Esophagus muscularis mucosa (tissue), 4 donors: ENCODE results near the gene AIMP1. TPM values are rescaled to one million over a fixed set of nuclear protein-coding genes. Genes with fewer than 3 reads are reported as not detected.

Experiments used
- DNase-seq: peaks from one replicate; pipeline ENCODE4 v3.0.0-alpha.2; 2017; ENCODE audit errors: extremely low spot score
- H3K27ac ChIP-seq, 4 donors: fragments of 200-600 bp; sonication (generic); replicated peaks in 1 of 4; 1 replicate in 3 of 4; 2 replicates in 1 of 4; pipeline ENCODE4 v1.5.1; 2016 to 2019; ENCODE audit warnings: mild to moderate bottlenecking in 1 of 4
- H3K27me3 ChIP-seq, 4 donors: fragments of 200-600 bp; sonication (generic); one replicate each; pipeline versions ENCODE4 v1.5.1 to v1.6.0; 2016 to 2019
- H3K36me3 ChIP-seq, 4 donors: fragments of 200-600 bp; sonication (generic); one replicate each; pipeline ENCODE4 v1.5.1; 2016 to 2019
- H3K4me1 ChIP-seq, 4 donors: fragments of 200-600 bp; sonication (generic); one replicate each; pipeline ENCODE4 v1.5.1; 2016 to 2019
- H3K4me3 ChIP-seq, 4 donors: fragments of 200-600 bp; sonication (generic); 1 replicate in 2 of 4; 2 replicates in 2 of 4; pipeline ENCODE4 v1.5.1; 2016 to 2019; ENCODE audit warnings: mild to moderate bottlenecking in 4 of 4, moderate library complexity in 1 of 4
- H3K9me3 ChIP-seq, 4 donors: fragments of 200-600 bp; sonication (generic); 1 replicate in 3 of 4; 2 replicates in 1 of 4; pipeline ENCODE4 v1.5.1; 2016 to 2019
- CTCF ChIP-seq, 3 experiments: fragments of 200-600 bp in 2 of 3; fragments of 450-650 bp in 1 of 3; sonication (generic) in 2 of 3; IDR thresholded peaks; one replicate each; pipeline ENCODE4 v1.5.1; 2017 to 2019; ENCODE audit warnings: antibody characterized with exemption in 3 of 3, mild to moderate bottlenecking in 2 of 3, moderate library complexity in 1 of 3
- EP300 ChIP-seq: sonication (generic); formaldehyde crosslinking; IDR thresholded peaks from one replicate; pipeline ENCODE4 v1.6.1; 2017; ENCODE audit warnings: antibody characterized with exemption
- POLR2A ChIP-seq: fragments of 450-650 bp; IDR thresholded peaks from one replicate; pipeline ENCODE4 v1.6.1; 2017; ENCODE audit warnings: antibody characterized with exemption, moderate library complexity, mild to moderate bottlenecking, low read depth
- POLR2AphosphoS5 ChIP-seq, 2 donors: sonication (generic); formaldehyde crosslinking; IDR thresholded peaks; one replicate each; pipeline ENCODE4 v1.6.1; 2017; ENCODE audit warnings: antibody characterized with exemption in 2 of 2
- WGBS: methylation state at CpG from one replicate; pipeline ENCODE4 v1.1.5; 2018; 5-methylcytosine and 5-hydroxymethylcytosine counted together
- intact Hi-C: fragments of 100-400 bp; cut with DNase I; formaldehyde crosslinking; loops from one replicate; pipeline ENCODE4 v1.15.1; 2023
- total RNA-seq, 4 donors: library from RNA; depleted of rRNA; stranded (reverse); fragments of >200 nt; gene quantifications; one replicate each; pipeline versions ENCODE4 v1.1.0 to v1.2.1, GENCODE V29; 2016

The AIMP1 gene
- 10 to 100 TPM; 19.1 to 29.9 (median 25.7) TPM for total RNA-seq

- Histone ChIP-seq H3K4me1 (peaks cover 20 to 47% (median 40%) of the 10 kb centered on the region in 4 donors), H3K4me3 (peak within 1 kb of the TSS; percentile 71 to 85 (median 82)), H3K27me3 (no peaks in the 10 kb centered on the region), H3K36me3 (peaks cover 0 to 8% (median 7%) of the 10 kb centered on the region in 4 donors), H3K27ac (peak within 1 kb of the TSS; percentile 89 to 93 (median 92)), H3K9me3 (no peaks in the 10 kb centered on the region)
- DNase-seq, result peak; percentile 97
- intact Hi-C loops, result loop anchor here (10.0 kb wide), 1 partner anchor 1171 kb away; the partner anchor contains the start of gene TET2
- TF ChIP-seq POLR2A, result peak; percentile 44
- no peak for TF ChIP-seq CTCF (IDR thresholded peaks at IDR 0.05)
- TF ChIP-seq EP300, result no peak
- peak; percentile 68 to 92 for TF ChIP-seq POLR2AphosphoS5 (IDR thresholded peaks at IDR 0.05)
- under 1% methylated on average over 37 of the region's 44 CpGs for WGBS
These were observed at the start of gene AIMP1, which contains the start of gene TBCK for GRCh38 chr4:106315968-106316772. TSS of gene AIMP1 (plus strand) at chr4:106316550. CDS start at chr4:106325010, 8,460 bp downstream. TSS of gene TBCK (minus strand) at chr4:106316209. CDS start at chr4:106308960, 7,249 bp downstream.

DNA sequence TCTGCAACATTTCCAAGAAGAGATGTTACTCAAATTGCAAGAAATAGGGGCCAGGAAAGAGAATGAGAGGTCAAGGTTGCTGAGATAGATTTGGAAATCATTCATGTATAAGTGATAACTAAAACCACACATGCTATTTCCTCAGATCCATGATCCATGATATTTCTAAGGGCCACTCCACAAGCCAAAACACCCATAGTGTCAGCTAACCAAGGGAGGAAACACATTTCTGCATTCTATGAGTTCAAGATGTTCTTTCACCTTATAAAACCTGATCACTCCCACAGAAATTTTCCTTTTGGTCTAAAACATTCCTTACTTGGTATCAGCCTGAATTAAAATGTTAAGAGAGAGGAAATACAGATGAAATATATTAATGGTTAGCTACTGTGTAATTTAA is 47.6 kb upstream of the AIMP1 start:
- no peaks in the 10 kb centered on the region for H3K27me3 ChIP-seq
- no peaks in the 10 kb centered on the region for H3K9me3 ChIP-seq
- DNase-seq, result no peak
- intact Hi-C loops, result no loop called here
- H3K27ac ChIP-seq, result no peak overlapping the region
- peaks cover 0 to 3% (median 0%) of the 10 kb centered on the region in 4 donors for H3K4me1 ChIP-seq
- no peaks in the 10 kb centered on the region for H3K36me3 ChIP-seq
- no peak overlapping the region for H3K4me3 ChIP-seq
- no peak for TF ChIP-seq POLR2AphosphoS5 (IDR thresholded peaks at IDR 0.05)
- no peak for TF ChIP-seq EP300
- no peak for TF ChIP-seq CTCF (IDR thresholded peaks at IDR 0.05)
- no peak for TF ChIP-seq POLR2A

DNA sequence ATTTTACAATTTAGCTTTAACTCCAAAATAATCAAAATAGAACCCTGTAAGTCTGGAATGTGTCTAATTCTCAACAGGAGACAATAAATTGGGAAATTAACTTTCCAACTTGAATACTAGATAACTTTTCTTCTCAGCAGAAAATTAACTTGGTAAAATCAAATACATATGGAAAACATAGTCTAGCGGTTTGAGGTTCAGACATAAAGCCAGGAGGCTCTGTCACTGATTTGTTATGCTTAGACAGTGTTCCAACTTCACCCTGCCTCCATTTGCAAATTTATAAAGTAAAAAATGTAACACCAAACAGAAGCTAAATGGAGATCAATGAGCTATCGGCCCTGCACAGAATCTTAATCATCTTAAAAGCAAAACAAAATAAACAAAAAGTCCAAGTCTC is 46.6 kb upstream of the AIMP1 start:
- TF ChIP-seq EP300 (no peak), CTCF (IDR thresholded peaks at IDR 0.05) (no peak), POLR2A (no peak), POLR2AphosphoS5 (IDR thresholded peaks at IDR 0.05) (no peak)
- H3K9me3 ChIP-seq, result no peaks in the 10 kb centered on the region
- H3K4me3 ChIP-seq, result no peak overlapping the region
- 79% methylated on average over 2 of the region's 2 CpGs for WGBS
- no peak for DNase-seq
- H3K36me3 ChIP-seq, result peaks cover 0 to 3% (median 0%) of the 10 kb centered on the region in 4 donors
- intact Hi-C loops, result no loop called here
- H3K27me3 ChIP-seq, result no peaks in the 10 kb centered on the region
- no peak overlapping the region for H3K27ac ChIP-seq
- H3K4me1 ChIP-seq, result peaks cover 0 to 6% (median 0%) of the 10 kb centered on the region in 4 donors

- no peak overlapping the region for H3K27ac ChIP-seq
- no peaks in the 10 kb centered on the region for H3K9me3 ChIP-seq
- no peak for TF ChIP-seq CTCF (IDR thresholded peaks at IDR 0.05)
- TF ChIP-seq POLR2A, result no peak
- TF ChIP-seq POLR2AphosphoS5 (IDR thresholded peaks at IDR 0.05), result no peak
- no peak for TF ChIP-seq EP300
- H3K27me3 ChIP-seq, result no peaks in the 10 kb centered on the region
- no peak overlapping the region for H3K4me3 ChIP-seq
- H3K36me3 ChIP-seq, result peaks cover 0 to 4% (median 0%) of the 10 kb centered on the region in 4 donors
- peaks cover 0 to 6% (median 0%) of the 10 kb centered on the region in 4 donors for H3K4me1 ChIP-seq
- 89% methylated on average over 1 of the region's 1 CpG for WGBS
- intact Hi-C loops, result no loop called here
- DNase-seq, result no peak
These were observed 45.6 kb upstream of the AIMP1 start for GRCh38 chr4:106270736-106271135.
